Ishikawa (cell line): ENCODE data around the gene ARCN1.
A peak's percentile ranks its signal among the peaks of the same experiment; 100 is the strongest.

Experiments
- CEBPB ChIP-seq: IDR thresholded peaks from 2 replicates; pipeline ENCODE4 v1.6.1; 2012
- EGR1 ChIP-seq: IDR thresholded peaks from 2 replicates; pipeline ENCODE4 v1.6.1; 2012
- EP300 ChIP-seq: IDR thresholded peaks from 2 replicates; pipeline ENCODE4 v1.6.1; 2012; ENCODE audit warnings: borderline replicate concordance
- FOXM1 ChIP-seq: IDR thresholded peaks from 2 replicates; pipeline ENCODE4 v1.6.1; 2012; ENCODE audit warnings: low read depth, borderline replicate concordance
- RAD21 ChIP-seq: IDR thresholded peaks from 2 replicates; pipeline ENCODE4 v1.6.1; 2012; ENCODE audit warnings: low read depth
- TAF1 ChIP-seq: IDR thresholded peaks from 2 replicates; pipeline ENCODE4 v1.6.1; 2012; ENCODE audit warnings: low read depth, mild to moderate bottlenecking
- USF1 ChIP-seq: IDR thresholded peaks from 2 replicates; pipeline ENCODE4 v1.6.1; 2012
- TF ChIP-seq, protein P1 (sequence below): IDR thresholded peaks from 2 replicates; pipeline ENCODE4 v1.6.1; 2012

DNA sequence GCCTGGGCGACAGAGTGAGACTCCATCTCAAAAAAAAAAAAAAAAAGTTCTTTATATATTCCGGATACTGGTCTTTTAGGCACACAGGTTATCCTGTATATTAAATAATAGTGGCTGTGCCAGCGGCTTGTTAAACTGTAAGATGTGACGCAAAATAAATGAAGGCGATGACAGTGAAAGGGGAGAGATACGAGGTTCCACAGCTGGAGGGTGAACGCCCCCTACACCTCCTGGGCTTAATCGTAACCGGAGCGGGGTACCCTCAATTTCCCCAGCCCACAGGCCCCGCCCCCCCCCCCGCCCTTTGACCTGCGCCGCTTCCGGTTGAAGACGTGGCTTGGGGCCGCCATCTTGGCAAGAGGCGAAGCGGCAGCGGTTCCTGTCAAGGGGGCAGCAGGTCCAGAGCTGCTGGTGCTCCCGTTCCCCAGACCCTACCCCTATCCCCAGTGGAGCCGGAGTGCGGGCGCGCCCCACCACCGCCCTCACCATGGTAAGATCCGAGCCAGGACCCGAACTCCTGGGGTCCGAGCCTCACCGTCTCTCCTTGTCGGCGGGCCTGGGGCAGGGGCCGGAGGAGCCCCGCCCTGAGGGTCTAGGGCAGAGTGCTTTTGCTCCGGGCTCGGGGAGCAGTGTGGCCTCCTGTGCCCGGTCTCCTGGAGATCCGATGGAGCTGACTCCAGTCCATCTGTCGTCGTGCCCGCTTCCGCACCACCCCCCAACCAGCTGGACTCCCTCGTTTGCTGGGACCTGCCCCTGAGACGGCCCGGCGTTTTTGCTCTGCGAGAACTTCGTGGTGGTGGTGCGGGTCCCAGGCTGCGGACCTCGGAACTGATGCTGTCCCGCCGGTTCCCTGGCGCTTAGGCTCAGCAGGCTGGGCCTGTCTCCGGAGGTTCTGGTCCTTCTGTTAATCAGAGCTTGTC, at the start of gene ARCN1:
- TF ChIP-seq FOXM1, result no peak
- TF ChIP-seq TAF1, result peak; percentile 80
- TF ChIP-seq EGR1, result no peak
- TF ChIP-seq, protein P1, sequence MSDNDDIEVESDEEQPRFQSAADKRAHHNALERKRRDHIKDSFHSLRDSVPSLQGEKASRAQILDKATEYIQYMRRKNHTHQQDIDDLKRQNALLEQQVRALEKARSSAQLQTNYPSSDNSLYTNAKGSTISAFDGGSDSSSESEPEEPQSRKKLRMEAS, result no peak; the same call in 1 of the 2 replicates
- no peak for TF ChIP-seq CEBPB
- TF ChIP-seq RAD21, result no peak
- TF ChIP-seq EP300, result no peak
- no peak for TF ChIP-seq USF1
